Amniotic epithelial cell (primary cell): ENCODE measurements around the gene TAPT1.

Experiments
- DNase-seq: peaks from one replicate; pipeline ENCODE4 v3.0.0-alpha.2; 2010; ENCODE audit warnings: low read depth

Gene TAPT1

DNA sequence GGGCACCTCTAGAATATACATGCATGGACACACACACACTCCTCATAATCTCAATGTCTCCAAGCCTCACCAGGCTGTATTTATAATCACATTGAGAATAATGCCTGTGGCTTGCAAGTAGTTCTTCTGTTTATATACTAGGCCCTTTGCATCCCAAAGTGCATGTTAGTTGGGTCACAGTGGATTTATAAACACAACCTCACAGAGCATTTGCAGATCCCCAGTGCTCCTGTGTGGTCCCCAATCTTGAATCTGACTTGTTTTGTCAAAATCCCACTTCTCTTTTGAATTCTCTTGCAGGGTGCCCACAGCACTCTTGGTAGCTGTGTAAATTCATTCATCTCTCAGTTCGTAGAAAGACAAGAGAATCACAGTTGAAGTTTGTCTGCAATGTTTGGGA lies 92.9 kb downstream of the TAPT1 start:
- no peak for DNase-seq

DNA sequence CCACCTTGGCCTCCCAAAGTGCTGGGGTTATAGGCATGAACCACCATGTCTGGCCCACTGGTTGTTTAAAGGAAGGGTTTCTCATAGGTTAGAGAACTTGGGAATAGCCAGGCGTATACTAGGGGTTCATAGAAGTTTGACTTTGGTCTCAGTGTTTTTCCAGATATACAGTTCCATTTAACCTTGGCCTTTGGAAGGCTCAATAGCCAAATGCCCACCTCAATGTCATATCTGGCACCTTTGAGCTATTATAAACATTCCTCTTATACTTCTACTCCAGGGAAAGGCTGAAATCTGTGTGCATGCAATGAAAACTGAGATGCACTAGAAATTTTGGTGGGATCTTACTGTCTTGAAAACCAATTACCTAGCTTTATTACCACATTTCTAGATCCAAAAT lies 95.0 kb downstream of the TAPT1 start:
- no peak for DNase-seq

DNA sequence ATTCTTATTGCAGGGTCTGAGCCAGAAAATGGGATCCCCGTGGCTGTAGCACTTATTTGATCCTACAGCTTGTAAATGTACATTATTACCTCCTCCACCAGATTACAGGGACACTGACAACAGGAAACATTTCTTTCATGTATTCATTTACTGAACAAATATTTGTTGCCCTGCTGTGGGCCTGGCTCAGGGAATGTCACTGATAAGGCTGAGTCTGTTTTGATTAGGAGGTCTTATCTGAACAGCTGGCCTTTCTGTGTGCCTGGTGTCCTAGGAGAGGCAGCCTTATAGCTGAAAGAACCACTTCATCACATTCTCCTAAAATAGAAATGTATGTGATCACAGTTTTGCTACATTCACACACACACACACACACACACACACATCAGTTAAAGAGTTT lies 96.9 kb downstream of the TAPT1 start:
- DNase-seq = no peak

DNA sequence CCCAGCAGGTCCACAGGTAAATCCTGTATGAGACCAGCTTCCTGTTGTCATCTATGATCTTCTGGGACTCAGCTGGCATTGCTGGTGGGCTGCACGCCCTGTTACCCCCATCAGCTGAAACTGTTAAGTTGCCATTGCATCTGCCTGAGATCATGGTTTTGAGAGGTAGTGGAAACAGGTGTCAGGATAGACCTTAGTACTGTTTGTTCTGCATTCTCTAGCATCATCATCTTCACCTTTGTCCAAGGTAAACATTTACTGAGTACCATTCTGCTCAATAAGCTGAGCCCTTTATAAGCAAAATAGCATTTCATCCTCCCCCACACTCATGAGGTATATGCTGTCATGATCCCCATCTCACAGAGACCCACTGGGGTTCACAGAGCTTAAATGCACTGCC lies 99.6 kb downstream of the TAPT1 start:
- no peak for DNase-seq

DNA sequence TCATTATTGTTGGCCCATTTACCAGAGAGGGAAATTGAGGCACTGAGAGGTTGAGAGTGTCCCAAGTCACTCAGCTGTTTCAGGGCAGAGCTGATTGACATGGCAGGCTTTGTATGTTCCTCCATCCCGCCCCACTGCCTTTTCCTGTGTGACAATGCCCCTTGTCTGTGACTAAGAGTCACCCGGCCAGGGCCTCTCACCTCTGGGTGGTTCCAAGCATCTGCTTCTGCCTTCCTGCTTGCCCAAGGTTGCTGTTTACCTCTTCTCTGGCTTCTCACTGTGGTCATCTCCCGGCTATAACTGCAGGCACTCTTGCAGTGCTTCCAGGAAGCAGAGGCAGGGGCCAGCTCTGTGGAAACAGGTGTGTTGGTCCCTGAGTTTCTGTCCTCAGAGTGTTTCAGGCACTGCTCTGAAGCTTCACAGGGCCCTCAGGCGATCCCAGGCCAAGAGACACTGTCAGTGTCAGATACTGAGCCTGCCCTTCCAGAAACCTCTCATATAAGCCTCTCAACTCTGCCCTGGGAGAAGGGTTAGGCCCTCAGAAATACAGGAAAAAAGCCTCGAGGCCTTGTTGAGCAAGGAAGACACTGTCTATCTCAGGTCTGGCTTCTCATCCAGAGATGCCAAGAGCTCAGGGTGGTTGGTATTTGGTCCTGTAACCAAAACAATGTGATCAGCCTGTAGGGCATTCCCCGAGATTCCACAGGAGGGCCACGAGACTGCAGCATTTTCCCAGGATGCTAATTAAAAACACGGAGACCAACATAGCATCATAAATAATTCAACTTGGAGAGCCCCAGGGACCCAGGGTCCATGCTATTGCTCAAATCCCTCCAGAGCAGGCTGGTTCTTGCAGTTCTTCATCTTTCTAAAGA lies 100.5 kb downstream of the TAPT1 start:
- no peak for DNase-seq

DNA sequence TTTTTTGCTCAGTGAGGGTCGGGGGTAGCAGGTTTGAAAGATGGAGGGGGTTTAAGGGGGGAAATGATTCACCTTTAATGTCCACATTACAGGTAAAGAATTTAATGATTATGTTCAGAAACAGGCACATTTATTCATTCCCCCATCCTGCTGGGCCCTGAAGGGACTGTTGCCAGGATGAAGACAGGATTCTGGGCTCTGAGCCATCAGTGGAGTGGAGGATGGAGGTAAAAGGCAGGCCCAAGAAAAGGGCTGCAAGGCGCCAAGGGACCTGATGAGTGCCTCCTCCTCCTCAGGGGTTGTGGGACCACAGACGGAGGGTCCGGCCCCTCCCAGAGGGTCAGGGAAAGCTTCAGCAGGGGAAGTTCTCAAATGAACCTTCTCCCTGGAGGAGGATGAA lies 102.0 kb downstream of the TAPT1 start:
- no peak for DNase-seq

DNA sequence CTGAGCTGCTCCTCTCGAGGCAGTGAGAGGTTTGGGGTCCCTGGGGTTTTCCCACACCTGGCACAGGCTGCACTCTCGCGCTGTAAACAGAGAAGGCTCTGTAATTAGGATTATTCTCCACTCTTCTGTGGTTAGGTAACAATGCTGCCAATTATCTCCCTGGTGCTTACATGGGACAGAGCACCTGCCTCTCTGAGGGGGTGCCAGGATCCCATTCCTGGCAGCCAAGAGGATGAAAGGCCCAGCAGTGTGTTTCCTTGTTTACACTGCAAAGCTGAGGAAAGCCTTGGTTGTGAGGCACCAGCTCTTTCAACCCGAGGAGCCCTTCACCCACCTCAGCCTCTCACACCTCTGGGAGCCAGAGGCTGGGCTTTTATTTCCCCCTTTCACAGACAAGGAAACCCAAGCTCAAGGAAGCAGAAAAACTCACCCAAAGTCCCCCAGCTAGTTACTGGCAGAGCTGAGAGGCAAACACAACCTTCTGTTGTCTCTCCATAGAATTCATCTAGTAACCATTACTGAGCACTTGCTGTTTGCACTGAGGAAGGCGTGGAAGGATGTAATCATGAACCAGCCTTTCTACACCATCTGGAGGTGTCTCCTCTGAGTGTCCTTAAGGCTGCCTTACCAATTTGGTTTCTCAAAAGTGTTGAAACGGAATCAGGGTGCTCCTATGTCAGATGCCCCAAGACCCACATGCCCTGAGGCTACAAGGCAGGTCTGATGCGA lies 102.8 kb downstream of the TAPT1 start:
- no peak for DNase-seq

DNA sequence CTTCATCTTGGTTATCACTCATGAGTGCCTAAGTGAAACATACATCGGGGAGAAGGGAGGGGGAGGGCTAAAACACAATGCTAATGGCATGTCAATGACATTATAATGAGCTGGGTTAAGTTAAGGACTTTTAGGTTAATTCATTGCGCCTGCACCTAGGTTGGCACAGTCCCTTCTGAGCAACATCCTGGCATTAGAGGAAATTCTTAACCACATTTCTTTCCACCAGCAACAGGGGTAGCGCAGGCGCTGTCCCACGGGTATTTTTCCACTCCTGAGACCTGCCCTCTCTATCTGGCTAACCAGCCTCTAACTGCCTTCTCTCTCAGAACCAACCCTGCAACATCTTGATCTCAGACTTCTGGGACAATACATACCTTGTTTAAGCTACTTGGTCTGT lies 103.5 kb downstream of the TAPT1 start:
- DNase-seq = no peak

DNA sequence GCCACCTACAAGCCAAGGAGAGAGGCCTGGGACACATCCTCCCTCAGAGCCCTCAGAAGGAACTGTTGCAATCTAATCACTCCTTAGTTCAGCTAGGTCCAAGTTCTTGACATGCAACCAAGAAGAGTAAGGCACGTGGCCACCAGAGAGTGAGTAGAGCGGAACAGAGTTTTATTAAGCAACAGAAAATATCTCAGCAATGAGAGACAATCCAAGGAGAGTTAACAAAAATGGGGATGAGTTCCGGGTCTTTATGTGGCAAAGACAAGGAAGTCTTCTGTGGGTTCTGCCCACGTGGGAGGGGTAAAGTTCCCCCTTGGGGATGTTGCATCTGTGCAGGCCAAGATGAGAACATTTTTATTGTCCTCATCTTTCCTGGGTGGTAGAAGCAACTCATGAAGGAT lies 104.0 kb downstream of the TAPT1 start:
- no peak for DNase-seq

DNA sequence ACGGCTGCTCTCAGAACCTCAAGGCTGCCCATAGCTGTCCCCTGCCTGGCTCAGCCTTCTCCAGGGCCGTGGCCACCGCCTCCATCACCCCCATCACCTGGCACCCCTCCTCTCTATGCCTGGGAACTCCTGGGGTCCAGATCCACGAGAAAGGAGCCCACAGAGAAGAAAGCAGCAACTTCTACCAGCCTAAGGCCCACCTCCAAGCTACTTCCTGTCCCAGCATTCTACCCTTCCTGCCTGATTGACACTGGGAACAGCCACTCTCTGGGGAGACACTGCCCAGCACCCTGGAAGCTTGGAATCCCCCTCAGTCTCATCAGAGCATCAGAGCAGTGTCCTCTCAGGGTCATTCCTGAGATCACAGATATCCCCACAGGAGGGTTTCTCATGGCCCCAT lies 105.6 kb downstream of the TAPT1 start:
- DNase-seq = no peak

DNA sequence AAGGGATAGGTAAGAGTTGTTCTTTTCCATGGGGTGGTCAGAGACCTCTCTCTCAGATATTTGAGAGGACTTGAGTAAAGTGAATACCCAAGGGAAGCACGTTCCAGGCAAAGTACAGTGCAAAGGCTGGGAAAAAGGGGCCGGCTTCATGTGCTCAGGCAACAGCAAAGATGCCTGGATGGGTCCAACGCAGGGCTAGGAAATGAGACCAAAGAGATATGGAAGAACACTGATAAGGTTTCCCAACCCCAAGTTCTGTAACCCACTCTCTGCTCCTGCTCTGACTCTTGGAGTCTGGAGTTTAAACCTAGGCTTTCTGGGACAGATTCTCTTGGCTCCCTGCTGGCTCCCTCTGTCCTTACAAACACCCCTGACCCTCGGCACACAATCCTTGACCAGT lies 106.3 kb downstream of the TAPT1 start:
- DNase-seq = no peak

DNA sequence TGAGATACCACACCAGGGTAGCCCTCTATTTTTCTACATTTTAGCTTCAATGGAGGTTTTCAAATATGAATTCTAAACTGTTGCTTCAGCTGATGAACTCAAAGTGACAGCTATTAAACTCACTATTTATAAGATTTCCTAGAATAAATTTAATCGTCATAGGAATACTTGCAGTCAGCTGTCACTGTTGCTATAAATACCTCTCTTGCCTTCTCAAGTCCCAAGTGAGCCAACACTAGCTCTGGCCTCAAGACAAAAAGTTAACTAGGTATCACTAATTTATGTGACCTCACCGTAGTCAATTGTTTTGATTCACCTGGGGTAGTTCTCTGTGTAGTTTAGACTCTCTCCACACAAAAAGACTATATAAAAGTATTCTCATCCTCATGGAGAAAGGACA lies 108.2 kb downstream of the TAPT1 start:
- DNase-seq = no peak

DNA sequence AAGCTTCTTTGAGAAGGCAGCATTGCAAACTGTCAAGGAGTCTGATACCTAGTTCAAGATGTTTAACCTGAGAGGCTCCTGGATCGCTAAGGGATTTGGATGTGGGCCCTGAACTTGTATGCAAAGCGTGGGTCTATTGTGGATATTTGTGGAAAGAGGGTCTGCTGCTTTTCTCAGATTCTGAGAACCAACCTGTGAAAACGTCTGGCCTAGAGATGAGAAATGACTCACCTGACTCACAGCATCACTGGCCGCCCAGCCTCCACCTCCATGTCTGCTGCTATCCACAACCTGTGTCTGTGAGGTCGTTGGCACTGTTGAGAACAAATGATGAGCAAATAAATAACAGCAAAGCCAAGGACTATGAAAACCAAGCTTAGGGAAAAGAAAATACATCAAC lies 109.1 kb downstream of the TAPT1 start:
- no peak for DNase-seq

DNA sequence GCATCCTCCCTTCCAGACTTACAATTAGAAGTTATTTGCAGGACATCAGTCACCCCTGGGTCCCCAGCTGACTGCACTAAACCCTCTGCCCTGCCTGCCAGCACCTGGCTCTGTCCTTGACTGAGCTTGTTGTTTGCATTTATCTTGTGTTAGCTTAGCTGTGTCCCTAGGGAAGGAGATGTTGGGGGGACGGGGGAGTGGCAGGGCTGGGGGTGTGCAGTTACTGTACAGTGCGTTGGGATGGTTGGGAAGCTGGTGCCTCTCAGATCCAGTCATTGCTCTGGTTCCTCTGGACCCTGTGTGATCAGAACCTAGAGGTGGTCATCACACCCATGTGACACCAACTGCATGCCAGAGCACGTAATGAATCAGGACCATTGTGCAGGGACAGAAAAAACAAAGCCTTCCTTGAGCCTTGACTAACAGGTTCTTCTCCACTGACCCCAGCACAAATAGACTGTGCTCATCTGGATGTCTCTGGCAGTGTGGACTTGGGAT lies 109.7 kb downstream of the TAPT1 start:
- no peak for DNase-seq

DNA sequence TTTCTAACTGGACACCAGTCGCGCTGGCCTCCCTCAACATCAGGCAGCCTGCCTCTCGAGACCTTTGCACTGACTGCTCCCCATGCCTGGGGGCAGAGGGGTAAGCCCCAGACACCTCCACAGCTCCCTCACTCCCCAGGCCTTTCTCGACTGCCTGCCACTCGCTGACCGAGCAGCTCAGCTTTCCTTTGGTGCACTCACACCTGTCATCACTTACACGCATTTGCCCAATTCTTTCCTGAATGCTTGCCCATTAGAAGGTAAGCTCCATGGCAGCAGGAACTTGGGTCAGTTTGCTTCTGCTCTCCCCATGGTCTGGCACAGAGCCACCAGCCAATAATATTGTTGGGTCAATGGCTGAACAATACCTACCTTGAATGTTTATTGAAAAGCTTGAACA lies 110.3 kb downstream of the TAPT1 start:
- DNase-seq = no peak

DNA sequence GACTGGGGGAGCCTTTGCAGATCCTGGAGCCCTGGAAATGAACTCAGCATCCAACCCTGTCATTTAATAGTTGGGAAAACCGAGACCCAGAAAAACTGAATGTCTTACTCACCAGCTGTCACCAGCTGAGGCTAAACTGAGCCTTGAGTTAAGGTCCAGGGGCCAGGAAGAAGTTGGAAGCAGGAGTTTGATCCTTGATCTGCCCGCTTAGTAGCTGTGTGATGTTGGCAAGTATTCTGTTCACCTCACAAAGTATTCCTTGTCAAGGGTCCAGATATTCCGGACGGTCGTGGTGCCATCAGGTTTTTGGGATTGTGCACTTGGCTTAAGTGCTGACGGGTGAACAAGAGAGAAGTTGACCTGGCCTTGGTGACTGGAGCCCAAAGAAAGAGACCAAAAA lies 111.7 kb downstream of the TAPT1 start:
- no peak for DNase-seq

DNA sequence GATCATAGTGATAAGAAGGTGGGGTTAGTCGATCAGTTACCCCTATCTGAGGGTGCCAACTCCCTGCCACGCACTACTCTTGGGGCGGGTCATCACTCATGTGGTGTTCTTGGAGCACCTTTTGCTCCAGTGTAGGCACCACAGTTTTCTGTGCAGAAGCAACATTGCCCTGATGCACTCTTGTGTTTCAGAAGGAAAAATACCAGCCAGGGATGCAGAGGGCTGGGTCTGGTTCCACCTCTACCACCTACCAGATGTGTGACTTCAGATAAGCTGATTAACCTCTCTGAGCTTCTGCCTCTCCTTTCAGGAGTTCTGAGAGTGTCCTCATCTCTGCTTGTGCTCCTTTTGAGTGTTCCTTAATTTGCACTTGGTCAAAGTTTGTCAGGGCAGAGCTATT lies 112.5 kb downstream of the TAPT1 start:
- DNase-seq = no peak

DNA sequence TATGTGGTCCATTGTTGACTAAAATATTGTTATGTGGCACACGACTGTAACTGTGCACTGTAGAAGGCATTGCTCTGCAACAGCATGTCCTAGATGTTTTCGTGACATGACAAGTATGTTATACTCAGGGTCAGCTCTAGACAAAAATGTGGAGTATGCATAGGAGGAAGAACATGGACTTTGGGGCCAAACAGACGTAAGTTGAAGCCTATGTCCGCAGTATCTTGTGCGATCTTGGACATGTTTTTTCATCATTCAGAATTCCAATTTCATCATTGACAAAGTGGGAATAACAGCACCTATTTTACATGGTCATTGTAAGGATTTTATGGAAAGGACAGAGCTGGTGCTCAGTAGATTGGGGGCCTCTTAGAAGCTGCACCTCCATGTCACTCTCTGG lies 114.7 kb downstream of the TAPT1 start:
- DNase-seq = no peak

DNA sequence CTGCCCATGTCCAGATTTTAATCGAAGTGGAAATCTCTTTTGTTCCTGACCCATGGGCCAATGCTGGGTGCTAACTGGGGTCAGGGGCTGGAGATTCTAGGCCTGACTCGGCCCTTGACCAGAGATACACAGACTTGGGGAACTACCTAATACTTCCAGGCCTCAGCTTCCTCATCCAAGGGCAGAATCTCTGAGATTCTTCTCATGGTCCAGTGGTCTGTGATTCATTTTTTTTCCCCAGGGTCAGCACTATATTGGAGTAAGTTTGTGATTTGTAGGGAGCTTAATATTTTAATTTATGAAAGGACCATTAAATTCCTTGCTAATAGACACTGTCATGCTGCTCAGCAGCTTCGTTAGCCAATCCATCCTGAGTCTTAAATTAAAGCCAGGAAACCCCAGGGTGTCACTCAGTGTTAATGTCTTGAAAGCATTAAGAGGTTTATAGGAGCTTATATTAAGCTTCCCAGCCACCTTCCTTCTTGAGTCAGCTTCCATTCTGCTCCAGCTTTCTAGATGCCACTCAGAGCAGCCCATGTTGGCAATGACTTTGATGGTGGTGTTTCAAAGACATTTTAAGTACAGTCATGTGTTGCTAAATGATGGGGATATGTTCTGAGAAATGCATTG lies 115.5 kb downstream of the TAPT1 start:
- no peak for DNase-seq
